Measurements from ENCODE around the gene HOXB8. TPM values are rescaled to one million over a fixed set of nuclear protein-coding genes. Genes with fewer than 3 reads are reported as not detected.

Gene HOXB8
- 0.50 and 1.0 TPM in 2 replicates for total RNA-seq

DNA sequence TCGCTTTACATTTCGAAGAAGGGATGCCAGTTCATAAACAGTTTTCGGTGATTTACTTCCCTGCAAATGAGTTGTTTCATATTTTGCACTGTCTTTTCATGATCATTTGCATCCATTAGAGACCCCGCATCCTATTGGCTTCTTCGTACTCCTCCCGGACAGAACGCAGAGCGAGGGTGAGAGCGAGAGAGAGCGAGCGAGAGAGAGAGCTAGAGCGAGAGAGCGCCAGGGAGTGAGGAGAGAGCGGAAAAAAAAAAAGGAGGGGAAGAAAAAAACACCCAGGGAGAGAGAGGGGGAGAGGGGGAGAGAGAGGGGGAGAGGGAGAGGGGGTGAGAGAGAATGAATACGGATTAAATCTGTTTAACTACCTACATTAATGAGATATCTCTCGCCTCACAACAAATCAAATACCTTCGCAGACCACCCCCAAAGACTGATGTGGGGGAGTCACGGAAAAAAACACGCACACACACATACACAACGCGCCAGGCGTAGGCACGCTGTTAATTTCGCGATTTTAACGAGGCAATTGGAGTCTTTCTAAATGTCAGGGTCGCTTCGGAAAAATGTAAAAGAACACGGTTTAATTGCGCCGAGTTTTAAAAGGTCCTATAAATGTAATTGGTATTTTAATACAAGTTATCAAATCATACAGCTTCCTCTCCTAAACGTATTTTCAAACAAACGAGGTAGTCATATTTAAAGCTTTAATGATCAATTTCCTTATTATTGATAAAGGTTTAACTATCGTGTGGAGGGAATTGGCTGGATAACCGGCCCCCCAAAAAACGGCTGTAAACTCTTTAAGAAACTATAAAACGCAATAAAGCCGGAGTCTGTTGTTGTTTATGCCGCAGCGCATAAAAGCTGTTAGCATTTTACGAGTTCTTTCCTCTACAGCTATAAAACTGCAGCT is at the start of gene HOXB8:
HOXB8 (minus strand) TSS at position 246 of the 916 bp plus-strand sequence. CDS start 588 bp downstream, outside the sequence.

DNA sequence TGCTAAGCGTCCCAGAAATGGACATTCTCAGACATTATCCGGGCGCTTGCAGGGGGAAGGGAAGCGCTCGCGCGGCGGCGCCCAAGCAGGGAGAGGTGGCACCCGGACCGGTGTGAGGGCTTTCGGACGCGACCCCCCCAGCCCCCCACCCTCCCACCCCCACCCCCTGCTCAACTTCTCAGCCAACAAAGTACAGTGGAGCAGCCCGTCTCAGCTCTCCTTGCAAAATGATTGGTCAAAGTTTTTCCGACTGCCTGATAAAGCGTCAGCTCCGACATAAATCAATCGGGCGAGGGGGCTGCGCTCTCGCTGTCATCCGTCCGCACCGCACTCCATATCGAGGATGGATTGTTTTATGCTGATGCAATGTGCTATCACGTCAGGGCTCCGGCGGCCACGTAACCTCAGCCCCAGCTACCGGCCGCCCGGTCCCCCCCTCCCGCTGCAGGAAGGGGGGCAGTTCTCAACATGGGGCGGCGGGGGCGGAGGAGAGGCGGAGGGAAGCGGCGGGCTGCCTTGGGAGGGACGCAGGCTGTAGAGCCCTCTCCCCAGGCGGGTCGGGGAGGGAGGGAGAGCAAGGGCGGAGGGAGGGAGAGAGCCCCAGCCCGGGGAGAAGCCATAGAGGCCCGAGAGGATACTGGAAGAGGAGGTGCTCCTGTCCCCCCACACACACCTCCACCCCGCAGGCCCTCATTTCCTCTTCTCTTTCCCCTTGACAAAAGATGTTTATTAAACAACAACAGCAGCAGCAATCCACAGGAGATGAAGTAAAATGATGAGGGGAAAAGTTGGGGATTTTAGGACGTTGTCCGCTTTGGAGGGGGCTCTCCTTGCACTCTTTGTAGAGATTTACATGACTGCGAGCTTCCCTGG is 11.4 kb upstream of the HOXB8 start, which contains the start of gene HOXB9:
HOXB9 (minus strand) TSS at position 114 of the 873 bp plus-strand sequence; CDS start at position 25, 89 bp downstream.

DNA sequence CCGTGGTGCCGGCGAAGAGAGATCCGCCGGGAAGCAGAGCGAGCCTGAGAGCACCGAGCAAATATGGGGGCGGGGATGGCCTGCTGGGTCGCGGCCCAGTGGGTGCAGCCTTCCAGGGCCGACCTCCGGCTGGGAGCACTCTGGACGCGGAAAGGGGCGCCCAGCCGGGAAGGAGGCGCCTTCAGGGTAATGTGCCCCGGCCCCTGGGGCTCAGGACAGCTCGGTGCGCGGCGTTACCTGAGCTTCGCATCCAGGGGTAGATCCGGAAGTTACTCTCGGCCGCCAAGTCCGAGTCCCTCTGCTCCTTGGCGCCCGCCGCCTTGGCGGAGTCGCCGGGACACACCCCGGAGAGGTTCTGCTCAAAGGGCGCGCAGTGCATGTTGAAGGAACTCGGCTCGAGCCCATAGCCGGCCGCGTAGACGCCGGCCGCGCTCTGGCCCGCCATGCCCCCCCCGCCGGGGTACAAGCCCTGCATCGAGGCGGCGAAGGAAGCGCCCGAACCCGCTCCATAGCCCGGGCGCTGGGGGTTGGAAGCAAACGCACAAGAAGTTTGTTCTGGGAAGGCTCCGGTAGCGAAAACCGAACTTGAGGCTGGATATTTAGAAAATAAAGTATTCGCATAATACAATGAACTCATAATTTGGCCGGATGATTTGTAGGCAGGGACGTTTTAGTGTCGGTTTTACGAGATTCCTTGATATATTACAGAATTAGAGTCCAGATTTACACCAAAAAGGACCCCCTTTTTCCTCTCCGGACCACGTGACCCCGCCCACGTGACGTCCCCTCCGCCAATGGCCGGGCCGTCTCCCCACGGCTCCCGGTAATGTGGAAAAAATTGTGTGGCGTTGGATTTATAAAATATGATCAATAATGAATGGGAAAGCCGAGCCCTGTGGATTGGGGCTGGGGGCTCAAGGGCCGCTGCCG is 4.5 kb downstream of the HOXB8 start, which contains the start of gene HOXB7:
HOXB7 (minus strand) TSS at position 736 of the 930 bp plus-strand sequence; CDS start at position 637, 99 bp downstream.

DNA sequence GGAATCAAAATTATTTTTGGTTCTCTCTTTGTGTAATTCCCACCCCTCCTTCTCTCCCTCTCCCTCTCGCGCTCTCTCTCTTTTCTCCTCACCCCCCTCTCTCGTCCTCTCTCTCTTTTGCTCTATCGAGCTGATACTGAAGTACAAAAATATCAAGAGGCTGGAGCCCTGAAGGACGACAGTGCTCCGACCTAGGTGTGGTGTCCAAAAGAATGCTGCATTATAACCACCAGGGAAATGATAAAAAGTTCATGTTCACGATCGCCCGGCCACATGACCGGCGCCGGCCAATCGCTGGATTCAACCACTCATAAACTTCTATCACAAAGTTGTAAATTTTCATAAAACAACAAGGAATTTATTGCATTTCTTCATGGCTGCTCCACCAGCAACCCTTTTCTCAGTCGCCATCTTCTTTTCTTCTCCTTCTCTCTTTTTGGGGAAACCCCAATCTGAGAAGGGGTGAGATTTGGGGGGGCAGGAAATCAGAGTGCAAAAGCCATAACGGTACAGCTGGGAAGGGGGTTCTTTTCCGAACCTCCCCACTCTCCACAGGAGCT is 10.2 kb downstream of the HOXB8 start, which contains the start of gene HOXB6:
HOXB6 (minus strand) TSS at position 217 of the 560 bp plus-strand sequence. CDS start 6,836 bp downstream, outside the sequence.

DNA sequence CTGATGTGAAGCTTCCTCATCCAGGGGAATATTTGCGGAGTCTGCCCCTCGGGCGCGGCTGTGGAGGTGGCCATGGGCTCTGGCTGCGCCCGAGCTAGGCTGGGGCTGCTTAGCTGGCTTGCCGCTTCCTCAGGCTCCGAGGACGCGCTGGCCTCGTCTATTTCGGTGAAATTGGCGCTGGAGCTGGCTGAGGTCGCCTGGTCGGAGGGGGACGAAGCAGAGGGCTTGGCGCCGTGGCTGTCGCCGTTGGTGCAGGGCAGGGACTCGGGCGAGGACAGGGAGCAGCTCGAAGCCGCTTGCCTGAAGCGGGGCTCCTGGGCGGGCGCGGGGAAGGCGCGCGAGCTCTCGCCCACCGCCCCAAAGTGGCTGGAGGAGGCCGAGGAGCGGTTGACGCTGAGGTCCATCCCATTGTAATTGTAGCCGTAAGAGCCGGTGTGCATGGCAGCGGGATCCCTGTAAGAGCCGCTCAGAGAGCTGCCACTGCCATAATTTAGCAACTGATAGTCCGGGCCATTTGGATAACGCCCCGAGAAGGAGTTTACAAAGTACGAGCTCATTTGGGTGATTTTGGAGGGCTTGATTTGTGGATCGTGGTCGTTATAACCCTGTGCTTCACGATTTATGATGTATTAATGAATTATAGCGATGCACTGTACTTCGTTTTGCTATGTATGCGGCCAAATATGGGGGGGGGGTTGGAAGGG is 21.8 kb downstream of the HOXB8 start, which contains the start of gene HOXB5:
HOXB5 (minus strand) TSS at position 654 of the 704 bp plus-strand sequence; CDS start at position 557, 97 bp downstream.

DNA sequence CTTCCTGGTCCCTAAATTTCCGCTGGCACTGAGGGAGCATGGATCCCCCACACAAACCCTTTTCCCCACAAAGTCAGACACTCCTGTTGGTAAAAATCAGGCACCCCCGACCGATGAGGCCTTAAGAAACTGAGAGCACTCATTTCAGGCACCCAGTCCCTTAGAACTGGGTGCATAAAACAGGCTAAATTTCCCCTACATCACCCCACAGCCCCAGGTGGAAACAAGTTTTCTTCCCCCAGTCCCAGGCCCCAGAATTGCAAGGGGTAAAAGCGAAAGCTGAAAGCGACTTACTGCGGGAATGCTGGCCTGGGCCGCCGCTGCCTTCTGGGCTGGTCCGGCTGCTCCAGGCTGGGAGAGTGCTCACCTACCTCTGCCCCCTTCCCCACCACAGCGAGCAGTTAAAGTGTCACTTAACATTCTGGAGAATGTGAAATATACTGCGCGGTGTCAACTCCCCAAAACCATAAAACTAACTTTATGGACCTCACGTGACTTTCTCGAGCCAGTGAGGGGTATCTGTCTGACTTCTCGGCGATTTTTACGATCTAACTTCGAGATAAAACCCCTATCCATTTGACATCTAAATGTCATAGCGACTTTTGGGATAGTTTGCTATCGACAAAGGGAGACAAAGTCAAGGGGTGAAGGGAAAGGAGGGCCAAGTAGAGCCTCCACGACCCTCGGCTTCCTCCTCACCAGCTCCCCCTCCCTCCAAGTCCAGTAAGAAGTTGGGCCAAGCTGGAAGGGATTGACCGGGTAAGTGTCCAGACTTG is 25.1 kb downstream of the HOXB8 start, which contains the start of gene HOXB3:
HOXB3 (minus strand) TSS at position 411 of the 776 bp plus-strand sequence. CDS start 37,767 bp downstream, outside the sequence.

DNA sequence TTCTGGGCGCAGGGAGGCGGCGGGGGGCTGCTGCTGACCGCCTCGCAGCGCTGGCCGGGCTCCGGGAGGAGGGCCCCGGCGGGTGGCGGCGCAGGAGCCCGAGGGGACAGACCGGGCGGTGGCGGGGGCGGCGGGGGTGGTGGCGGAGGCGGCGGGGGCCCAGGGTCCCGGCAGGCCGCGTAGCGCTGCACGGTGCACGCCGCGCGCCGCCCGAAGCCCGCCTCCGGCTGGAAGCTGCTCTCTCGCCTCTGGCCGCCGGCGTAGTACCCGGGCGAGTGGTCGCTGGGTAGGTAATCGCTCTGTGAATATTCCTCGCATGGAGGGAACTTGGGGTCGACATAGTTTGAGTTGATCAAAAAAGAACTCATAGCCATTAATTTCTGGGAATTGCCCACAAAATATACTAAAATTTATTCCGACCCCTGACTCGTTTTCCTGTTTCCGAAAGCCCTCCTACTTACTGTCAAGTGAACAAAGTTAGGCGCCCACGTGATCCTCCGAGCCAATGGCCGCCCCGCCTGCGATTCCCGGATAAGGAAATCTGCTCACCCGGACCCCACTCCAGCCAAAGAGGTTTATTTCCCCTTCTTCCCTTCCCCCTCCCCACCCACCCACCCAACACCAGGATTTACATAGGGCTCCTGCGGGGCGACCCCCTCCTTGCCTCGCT is 37.0 kb downstream of the HOXB8 start, which contains the start of gene HOXB4:
HOXB4 (minus strand) TSS at position 405 of the 670 bp plus-strand sequence; CDS start at position 374, 31 bp downstream.

Other genes with a start within 250 kb of the HOXB8 start
- not detected in 2 replicates for gene SKAP1, start 185.1 kb downstream of the HOXB8 start, total RNA-seq
- gene HOXB1, start 84.3 kb downstream of the HOXB8 start, total RNA-seq, result not detected in 2 replicates
- gene HOXB2, start 70.2 kb downstream of the HOXB8 start, total RNA-seq, result 50.4 and 52.6 TPM in 2 replicates
- gene HOXB4, start 36.9 kb downstream of the HOXB8 start, total RNA-seq, result 11.7 and 11.8 TPM in 2 replicates
- 45.0 and 55.3 TPM in 2 replicates for gene HOXB3, start 25.1 kb downstream of the HOXB8 start, total RNA-seq
- 12.3 and 15.8 TPM in 2 replicates for gene HOXB5, start 21.5 kb downstream of the HOXB8 start, total RNA-seq
- 73.6 and 78.8 TPM in 2 replicates for gene HOXB6, start 10.3 kb downstream of the HOXB8 start, total RNA-seq
- gene HOXB7, start 4.3 kb downstream of the HOXB8 start, total RNA-seq, result 11.9 and 14.8 TPM in 2 replicates
- under 0.01 and 0.15 TPM in 2 replicates for gene HOXB9, start 11.1 kb upstream of the HOXB8 start, total RNA-seq
- not detected in 2 replicates for gene PRAC1, start 107.2 kb upstream of the HOXB8 start, total RNA-seq
- not detected in 2 replicates for gene PRAC2, start 107.9 kb upstream of the HOXB8 start, total RNA-seq
- gene HOXB13, start 113.5 kb upstream of the HOXB8 start, total RNA-seq, result not detected in 2 replicates
- gene TTLL6, start 201.9 kb upstream of the HOXB8 start, total RNA-seq, result 0.17 TPM in 1 of 2 replicates, not detected in the other
- gene CALCOCO2, start 215.7 kb upstream of the HOXB8 start, total RNA-seq, result 24.7 and 34.5 TPM in 2 replicates